GM18498 (cell line): ENCODE data around the gene RPL3.

Source experiments
- ATAC-seq: cut with Tn5 transposase; IDR thresholded peaks from one replicate; pipeline ENCODE4 v1.9.1; 2021; ENCODE audit warnings: mild to moderate bottlenecking, moderate library complexity; ENCODE audit not compliant: unreplicated experiment

The RPL3 gene

GRCh38 chr22:39317775-39318506, 1.5 kb downstream of the RPL3 start:
- ATAC-seq = no peak

DNA sequence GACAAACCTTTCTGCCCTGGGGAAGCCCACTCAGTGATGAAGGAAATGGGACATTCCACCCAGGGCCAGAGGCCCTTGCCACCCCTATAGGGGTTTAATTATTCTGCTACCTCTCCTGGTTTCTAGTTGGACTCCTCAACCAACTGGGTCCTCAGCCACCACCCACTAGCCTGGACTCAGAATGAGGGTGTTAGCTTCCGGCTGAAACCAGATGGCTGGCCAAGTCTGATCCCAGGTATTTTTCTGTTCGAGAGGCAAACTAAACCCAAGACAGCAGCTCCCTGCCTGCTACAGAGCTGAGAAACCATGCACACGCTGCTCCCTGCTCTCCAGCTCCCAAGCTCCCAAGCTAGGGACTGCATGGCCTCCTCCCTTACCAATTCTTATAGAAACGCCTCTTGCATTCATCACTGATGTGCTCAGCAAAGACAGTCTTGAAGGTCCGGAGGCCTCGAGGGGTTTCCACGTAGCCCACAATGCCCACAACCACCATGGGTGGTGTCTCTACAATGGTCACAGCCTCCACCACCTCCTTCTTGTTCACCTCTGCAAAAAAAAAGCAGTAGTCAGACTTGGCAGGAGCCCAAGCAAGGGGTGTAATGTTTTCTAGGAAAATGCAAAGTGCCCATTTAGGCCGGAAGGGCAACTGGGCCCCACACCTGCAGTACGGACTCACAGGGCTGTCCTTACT, 2.2 kb downstream of the RPL3 start:
- no peak for ATAC-seq

DNA sequence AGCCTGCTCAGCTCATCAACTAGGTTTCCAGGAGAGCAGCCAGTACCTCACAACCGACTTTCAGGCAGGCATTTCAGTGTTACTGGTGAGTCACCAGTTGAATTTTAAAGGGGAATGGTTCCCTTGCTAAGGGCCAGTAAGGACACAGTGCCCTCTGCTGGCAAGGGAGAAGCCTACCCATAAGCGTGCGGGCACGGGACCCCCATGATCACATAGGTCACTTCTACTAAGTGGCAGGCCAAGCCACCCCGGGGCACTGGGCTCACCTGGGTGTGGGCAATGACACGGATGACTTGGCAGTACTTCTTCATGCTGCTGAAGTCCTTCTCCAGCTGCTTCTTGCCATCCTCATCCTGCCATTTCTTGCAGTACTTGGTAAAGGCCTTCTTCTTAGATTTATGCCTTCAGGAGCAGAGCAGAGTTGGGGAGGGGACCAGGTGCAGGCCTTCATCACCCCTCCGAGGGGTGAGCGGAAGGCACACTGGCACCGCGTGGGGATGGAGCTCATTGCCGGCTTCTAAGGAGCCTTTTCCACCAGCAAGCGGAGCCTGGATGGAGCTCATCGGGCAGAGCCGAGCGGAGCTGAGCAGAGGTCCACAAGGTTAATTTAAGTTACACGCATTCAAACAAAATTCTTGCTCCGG, 2.9 kb downstream of the RPL3 start:
- no peak for ATAC-seq

DNA sequence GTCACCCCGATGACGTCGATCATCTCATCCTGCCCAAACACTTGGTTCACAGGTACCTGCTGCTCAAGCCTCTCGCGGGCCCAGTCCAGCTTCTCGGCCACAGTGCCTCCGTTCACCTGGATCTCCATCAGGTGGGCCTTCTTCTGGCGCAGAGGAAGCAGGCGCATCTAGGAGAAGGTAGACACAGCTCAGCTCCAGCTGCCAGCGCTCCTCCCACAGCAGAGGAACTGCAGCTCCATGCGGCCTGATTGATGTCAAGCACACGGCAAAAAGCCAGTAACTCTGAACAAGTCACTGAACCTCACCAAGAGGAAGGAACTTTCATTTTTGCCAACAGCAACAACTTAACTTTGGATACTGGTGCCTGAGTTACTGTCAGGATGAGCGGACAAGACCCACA, 4.0 kb downstream of the RPL3 start:
- ATAC-seq = no peak

DNA sequence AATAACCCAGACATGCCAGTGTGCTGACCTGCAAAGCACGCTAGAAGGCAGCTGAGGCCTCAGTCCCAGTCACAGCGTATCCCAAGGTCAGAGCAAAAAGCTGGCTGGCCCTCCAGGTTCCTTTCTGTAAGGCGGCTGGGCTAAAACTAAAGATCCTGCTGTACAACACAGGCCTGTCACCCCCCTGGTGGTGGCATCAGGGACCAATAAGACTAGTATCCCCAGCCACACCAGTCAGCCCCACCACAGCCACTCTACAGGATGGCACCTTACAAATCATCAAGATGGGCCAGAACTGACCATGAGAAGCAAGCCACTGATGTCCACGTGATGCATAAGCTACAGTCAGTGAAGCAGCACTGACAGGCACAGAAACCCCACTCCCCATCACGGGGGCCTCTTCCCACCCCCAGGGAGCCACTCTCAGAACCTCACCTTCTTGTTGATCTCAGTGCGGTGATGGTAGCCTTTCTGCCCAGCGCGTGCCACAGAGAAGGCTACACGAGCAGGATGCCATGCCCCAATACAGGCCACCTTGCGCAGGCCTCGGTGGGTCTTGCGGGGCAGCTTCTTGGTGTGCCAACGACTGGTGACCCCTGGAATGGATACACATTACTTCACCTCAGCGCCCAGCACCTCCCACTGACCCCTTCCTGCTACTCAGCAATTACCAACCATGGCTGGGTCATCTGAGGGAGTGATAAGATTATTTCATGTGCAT, 5.0 kb downstream of the RPL3 start:
- no peak for ATAC-seq

- no peak for ATAC-seq
These were observed 6.0 kb downstream of the RPL3 start for GRCh38 chr22:39313258-39314001.

GRCh38 chr22:39312410-39312809, 7.0 kb downstream of the RPL3 start:
- no peak for ATAC-seq

DNA sequence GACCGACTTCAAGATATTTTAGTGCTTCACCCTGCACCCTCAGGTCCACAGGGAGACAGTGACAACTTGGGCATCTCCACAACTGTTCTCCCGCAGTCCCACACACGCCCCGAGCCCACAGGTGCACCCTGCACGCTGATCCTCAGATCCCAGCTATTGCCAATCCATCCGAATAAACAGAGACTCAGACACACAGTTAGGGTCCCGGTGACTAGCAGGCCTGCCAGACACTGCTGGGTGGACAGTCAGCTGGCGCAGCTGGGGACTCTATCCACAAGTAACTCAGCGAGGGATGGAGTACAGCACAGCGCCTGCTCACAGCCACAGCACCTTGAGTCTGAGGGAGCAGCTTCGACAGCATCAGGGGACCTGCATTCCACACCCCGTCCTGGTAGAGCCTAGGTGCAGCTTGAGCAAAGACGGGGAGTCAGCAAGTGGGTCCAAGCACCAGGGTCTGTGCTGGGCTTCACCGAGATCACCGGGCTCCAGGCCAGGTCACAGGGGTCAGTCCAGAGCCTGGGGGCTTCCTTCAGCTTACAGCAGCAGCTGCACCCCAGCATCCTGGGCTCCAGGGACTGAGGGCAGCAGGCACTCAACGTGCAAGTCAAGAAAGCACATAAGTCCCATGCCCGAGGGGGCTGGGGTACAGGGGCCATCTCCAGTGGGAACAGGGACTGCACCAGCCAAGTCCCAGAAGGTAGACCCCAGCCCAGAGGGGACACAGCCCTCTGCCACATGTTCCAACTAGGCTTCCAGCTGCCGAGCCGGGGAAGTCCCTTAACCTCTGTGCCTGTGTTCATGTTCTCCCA, 7.6 kb downstream of the RPL3 start:
- no peak for ATAC-seq

DNA sequence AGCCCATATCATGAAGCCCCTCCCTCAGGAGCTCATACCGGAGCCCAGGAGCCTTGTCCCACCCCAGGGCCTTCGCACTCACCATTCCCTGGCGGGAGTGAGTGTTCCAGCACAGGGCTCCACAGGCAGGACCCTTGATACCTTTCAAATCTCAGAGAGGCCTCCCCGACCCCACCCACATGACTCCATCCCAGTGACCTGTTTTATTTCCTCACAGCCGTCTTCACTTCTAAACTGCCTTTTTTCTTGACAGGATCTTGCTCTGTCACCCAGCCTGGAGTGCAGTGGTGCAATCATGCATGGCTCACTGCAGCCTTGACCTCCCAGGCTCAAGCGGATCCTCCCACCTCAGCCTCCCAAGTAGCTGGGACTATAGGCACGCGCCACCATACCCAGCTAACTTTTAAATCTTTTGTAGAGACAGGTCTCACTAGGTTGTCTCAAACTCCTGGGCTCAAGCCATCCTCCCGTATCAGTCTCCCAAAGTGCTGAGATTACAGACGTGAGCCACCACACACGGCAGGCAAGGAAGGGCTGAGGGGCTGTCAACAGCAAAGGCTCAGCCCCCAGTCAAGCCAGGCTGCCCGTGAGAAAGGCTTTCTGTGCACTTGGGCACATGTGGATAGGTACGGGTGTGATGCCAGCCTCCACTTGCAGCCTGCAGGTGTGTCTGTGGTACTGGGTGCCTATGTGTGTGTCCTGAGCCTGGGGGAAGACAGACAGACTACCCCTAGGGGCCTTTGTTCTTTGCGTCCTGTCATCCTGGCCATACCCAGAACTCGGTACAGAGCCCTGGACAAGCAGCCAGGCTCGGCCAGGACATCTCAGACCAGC, 9.3 kb downstream of the RPL3 start:
- peak; percentile 4 for ATAC-seq

DNA sequence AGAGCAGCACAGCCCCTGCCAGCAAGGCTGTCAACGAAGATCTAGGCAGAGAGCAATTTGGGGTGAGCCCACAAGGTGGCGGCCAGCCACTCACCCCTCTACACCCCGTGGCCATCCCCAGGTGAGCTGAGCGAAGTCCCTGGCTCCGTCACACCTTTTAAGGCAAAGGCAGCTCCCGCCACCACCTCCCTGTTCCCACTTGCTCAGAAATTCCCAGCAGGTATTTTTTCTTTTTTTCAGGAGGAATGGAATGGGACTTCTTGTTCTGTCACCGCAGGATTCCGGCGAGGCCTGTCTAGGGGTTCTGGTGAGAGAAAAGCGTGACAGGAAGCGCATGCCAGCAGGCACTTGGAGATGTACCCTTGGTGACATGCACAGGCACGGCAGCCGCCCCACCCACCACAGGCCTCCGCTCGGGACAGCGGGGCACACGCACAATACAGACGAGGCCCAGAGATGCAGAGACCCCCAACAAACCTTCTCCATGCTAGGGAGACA, 10.0 kb downstream of the RPL3 start:
- no peak for ATAC-seq

DNA sequence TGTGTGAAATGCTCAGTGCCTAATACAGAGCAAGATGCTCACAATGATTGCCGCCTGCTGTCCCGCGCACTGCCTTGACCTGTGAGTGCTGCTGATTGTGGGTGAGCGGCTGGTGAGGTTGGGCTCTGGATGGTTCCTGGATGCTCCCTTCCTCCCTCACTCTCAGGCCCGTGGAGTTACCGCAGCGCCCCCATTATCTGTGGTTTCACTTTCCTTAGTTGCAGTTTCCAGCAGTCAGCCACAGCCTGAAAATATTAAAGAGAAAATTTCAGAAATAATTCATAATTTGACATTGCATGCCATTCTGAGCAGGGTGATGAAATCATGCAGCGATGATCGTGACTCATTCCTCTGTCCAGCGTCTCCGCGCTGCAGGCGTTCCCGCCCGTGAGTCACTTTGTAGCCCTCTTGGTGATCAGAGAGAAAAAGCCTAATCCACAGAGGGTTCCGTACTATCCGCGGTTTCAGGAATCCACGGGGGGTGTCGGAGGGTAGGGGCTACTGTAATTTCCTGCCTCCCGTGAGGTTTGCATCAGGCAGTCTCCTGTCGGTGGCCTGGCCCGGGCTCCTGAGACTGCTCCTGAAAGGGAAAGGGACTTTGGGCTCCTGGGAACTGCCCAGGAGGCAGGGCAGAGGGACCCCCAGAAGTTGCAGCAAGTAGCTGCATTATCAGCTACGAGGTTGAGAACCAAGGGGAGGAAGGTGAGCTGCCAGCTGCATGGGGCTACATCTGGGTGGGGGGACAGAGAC, 10.6 kb downstream of the RPL3 start:
- ATAC-seq = no peak

DNA sequence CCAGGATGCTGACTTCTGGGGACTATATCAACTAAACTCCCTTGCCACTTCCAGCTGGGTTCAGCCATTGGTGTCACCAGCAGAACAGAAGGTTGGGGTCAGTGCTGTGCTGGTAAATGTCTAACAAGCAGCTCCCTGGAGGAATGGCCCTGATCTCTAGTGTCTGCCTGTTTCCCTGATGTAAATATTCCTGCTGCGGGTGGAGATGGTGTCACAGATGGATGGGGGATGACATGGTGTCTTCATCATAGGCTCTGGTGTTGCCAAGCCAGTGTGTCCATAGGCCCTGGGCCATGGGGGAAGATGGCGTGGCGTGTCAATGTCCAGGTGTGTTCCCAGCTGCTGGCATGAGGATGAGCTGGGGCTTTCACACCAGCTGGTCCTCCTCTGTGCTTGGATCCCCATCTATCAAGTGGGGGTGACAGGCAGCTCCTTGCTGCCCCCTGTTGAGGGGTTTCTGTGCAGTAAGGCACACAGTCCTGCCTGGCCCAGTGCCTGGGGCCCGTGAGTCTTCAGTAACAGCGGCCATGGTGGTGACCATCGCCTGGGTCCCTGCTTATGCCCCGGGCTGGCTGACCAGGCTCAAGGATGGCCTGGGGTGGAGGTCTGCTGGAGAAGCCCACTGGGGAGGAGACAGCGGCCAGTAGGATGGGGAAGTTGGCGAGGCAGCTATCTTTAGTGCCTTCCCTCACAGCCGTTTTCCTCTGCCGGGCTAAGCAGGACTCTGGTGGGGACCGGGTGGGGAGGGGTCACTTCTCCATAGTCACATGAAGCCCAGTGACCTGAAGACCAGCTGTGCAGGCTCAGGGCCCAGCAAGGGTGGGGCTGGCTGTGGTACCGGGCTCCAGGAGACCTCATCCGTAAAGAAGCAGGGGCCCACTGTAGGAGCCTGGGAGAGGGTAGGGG, 12.7 kb downstream of the RPL3 start:
- no peak for ATAC-seq

DNA sequence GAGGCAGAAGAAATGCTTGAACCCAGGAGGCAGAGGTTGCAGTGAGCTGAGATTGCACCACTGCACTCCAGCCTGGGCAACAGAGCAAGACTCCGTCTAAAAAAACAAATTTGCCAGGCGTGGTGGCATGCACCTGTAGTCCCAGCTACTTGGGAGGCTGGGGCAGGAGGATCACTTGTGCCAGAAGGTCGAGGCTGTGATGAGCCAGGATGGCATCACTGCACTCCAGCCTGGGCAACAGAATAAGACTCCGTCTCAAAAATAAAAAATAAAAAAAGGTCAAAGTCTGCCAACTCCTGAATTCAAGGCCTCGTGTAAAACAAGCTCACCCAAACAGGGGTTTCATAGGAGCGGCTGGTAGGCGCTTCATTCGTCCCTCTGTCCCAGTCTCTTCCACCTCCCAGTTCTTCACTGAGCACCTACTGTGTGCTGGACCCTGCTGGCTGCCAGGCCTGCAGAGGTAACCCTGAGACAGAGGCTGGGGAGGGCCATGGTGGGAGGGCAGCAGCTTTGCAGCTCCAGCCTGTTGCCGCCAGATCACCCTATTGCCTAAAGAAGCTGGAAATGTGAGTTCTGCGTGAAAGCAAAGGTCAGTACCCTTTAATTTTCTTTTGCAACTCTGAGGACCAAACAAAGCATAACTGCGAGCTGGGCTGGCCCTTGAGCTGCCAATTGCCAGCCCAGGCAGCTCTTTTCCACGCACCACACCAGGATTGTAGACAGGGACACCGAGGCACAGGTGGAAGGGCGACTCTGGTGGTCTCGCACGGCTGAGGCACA, 15.3 kb downstream of the RPL3 start:
- no peak for ATAC-seq

GRCh38 chr22:39303358-39303757, 16.1 kb downstream of the RPL3 start:
- ATAC-seq = no peak

- no peak for ATAC-seq
These were observed 16.9 kb downstream of the RPL3 start for GRCh38 chr22:39302431-39302960.

- ATAC-seq = no peak
These were observed 17.5 kb downstream of the RPL3 start for GRCh38 chr22:39301926-39302325.
